Sigmoid colon (tissue), 7 donors: ENCODE data around the gene FAM13A. TPM values are rescaled to one million over a fixed set of nuclear protein-coding genes. Genes with fewer than 3 reads are reported as not detected.
"Not testable (repeated sequence)": the region's sequence is repeated elsewhere in the genome, so short reads cannot be mapped to it uniquely, and the experiment has no call there.

Source experiments
- DNase-seq: peaks from one replicate; pipeline ENCODE4 v3.0.0-alpha.2; 2019
- H3K27ac ChIP-seq, 4 donors: fragments of 200-600 bp; sonication (generic); one replicate each; pipeline ENCODE4 v1.5.1; 2016 to 2019; ENCODE audit warnings: mild to moderate bottlenecking in 1 of 4
- H3K27me3 ChIP-seq, 3 donors: fragments of 200-600 bp; sonication (generic); one replicate each; pipeline ENCODE4 v1.5.1; 2019; ENCODE audit warnings: mild to moderate bottlenecking in 1 of 3
- H3K36me3 ChIP-seq, 4 donors: fragments of 200-600 bp; sonication (generic); one replicate each; pipeline ENCODE4 v1.5.1; 2016 to 2019
- H3K4me1 ChIP-seq, 4 donors: fragments of 200-600 bp; sonication (generic); one replicate each; pipeline ENCODE4 v1.5.1; 2017 to 2019
- H3K4me3 ChIP-seq, 4 donors: fragments of 200-600 bp; sonication (generic); one replicate each; pipeline ENCODE4 v1.5.1; 2017 to 2019; ENCODE audit warnings: mild to moderate bottlenecking in 2 of 4, moderate library complexity in 1 of 4
- H3K9me3 ChIP-seq, 4 donors: fragments of 200-600 bp in 3 of 4; sonication (generic) in 3 of 4; one replicate each; pipeline versions ENCODE4 v1.5.1 to v1.6.1; 2013 to 2019
- CTCF ChIP-seq, 4 experiments: fragments of 450-650 bp in 3 of 4; fragments of 200-600 bp in 1 of 4; IDR thresholded peaks; one replicate each; pipeline ENCODE4 v1.5.1; 2016 to 2019; ENCODE audit warnings: antibody characterized with exemption in 4 of 4, mild to moderate bottlenecking in 3 of 4, moderate library complexity in 2 of 4
- EP300 ChIP-seq, 4 donors: sonication (generic); formaldehyde crosslinking; IDR thresholded peaks; one replicate each; pipeline ENCODE4 v1.6.1; 2017; ENCODE audit warnings: antibody characterized with exemption in 4 of 4
- POLR2A ChIP-seq, 2 donors: fragments of 450-650 bp; IDR thresholded peaks; one replicate each; pipeline ENCODE4 v1.6.1; 2016; ENCODE audit warnings: antibody characterized with exemption in 2 of 2, mild to moderate bottlenecking in 2 of 2, moderate library complexity in 2 of 2
- POLR2AphosphoS5 ChIP-seq, 4 donors: sonication (generic); formaldehyde crosslinking; IDR thresholded peaks; one replicate each; pipeline ENCODE4 v1.6.1; 2017; ENCODE audit warnings: antibody characterized with exemption in 4 of 4
- WGBS, 2 donors: extraction: QIAGEN DNeasy Blood & Tissue Kit; methylation state at CpG; one replicate each; pipeline ENCODE4 v1.1.7; 2013; 5-methylcytosine and 5-hydroxymethylcytosine counted together
- intact Hi-C: fragments of 100-400 bp; cut with DNase I; formaldehyde crosslinking; loops from one replicate; pipeline ENCODE4 v1.15.1; 2023
- polyA plus RNA-seq, 3 donors: library from polyadenylated mRNA; stranded (reverse); fragments of 200-250 nt; gene quantifications; one replicate each; pipeline ENCODE4 v1.2.3, GENCODE V29; 2013
- total RNA-seq, 4 donors: library from RNA; depleted of rRNA; stranded (reverse); fragments of >200 nt; gene quantifications; one replicate each; pipeline ENCODE4 v1.1.0, GENCODE V29; 2016
- donor health status: healthy with polysubstance abuse.
- donor health status: Bipolar disorder and iron deficiency.
- donor health status: healthy.

FAM13A gene
- total and polyA plus RNA-seq, 7 donors, result 9.9 to 49.7 (median 41.1) TPM

- intact Hi-C loops, result no loop called here
- no peak for DNase-seq
These were observed 123.4 kb downstream of the FAM13A start for GRCh38 chr4:88933414-88934160.

GRCh38 chr4:88928852-88929251, 128.1 kb downstream of the FAM13A start:
- no peak for DNase-seq
- Histone ChIP-seq H3K36me3 (no peaks in the 10 kb centered on the region), H3K27ac (no peak overlapping the region), H3K27me3 (no peaks in the 10 kb centered on the region), H3K4me1 (no peaks in the 10 kb centered on the region), H3K9me3 (no peaks in the 10 kb centered on the region), H3K4me3 (no peak overlapping the region)
- intact Hi-C loops, result no loop called here
- WGBS, 2 donors, result 48 to 57% methylated on average over 1 of the region's 1 CpG
- TF ChIP-seq EP300 (IDR thresholded peaks at IDR 0.05) (no peak), POLR2A (IDR thresholded peaks at IDR 0.05) (no peak), POLR2AphosphoS5 (IDR thresholded peaks at IDR 0.05) (no peak), CTCF (IDR thresholded peaks at IDR 0.05) (no peak)

More at GRCh38 chr4:88933414-88934160, 123.4 kb downstream of the FAM13A start:
- 59 to 73% methylated on average over 3 of the region's 3 CpGs for WGBS, 2 donors
- Histone ChIP-seq H3K9me3 (no peaks in the 10 kb centered on the region), H3K4me3 (no peak overlapping the region), H3K36me3 (peaks cover 0 to 9% (median 0%) of the 10 kb centered on the region in 4 donors), H3K4me1 (no peaks in the 10 kb centered on the region), H3K27ac (no peak overlapping the region), H3K27me3 (no peaks in the 10 kb centered on the region)
- TF ChIP-seq EP300 (IDR thresholded peaks at IDR 0.05) (no peak), POLR2AphosphoS5 (IDR thresholded peaks at IDR 0.05) (no peak), POLR2A (IDR thresholded peaks at IDR 0.05) (no peak), CTCF (IDR thresholded peaks at IDR 0.05) (no peak)

- no peaks in the 10 kb centered on the region for H3K4me1 ChIP-seq
- H3K27me3 ChIP-seq, result no peaks in the 10 kb centered on the region
- H3K36me3 ChIP-seq, result no peaks in the 10 kb centered on the region
- no peak overlapping the region for H3K4me3 ChIP-seq
- TF ChIP-seq POLR2AphosphoS5 (IDR thresholded peaks at IDR 0.05) (no peak), CTCF (IDR thresholded peaks at IDR 0.05) (no peak), POLR2A (IDR thresholded peaks at IDR 0.05) (no peak), EP300 (IDR thresholded peaks at IDR 0.05) (no peak)
- H3K9me3 ChIP-seq, result no peaks in the 10 kb centered on the region
- intact Hi-C loops, result no loop called here
- no peak for DNase-seq
- no peak overlapping the region for H3K27ac ChIP-seq
These were observed 129.6 kb downstream of the FAM13A start for GRCh38 chr4:88927420-88927819.

- intact Hi-C loops, result no loop called here
- Histone ChIP-seq H3K27me3 (no peaks in the 10 kb centered on the region), H3K4me1 (no peaks in the 10 kb centered on the region), H3K36me3 (no peaks in the 10 kb centered on the region), H3K9me3 (no peaks in the 10 kb centered on the region), H3K27ac (no peak overlapping the region), H3K4me3 (no peak overlapping the region)
- DNase-seq, result no peak
- TF ChIP-seq EP300 (IDR thresholded peaks at IDR 0.05) (no peak), POLR2A (IDR thresholded peaks at IDR 0.05) (no peak), POLR2AphosphoS5 (IDR thresholded peaks at IDR 0.05) (no peak), CTCF (IDR thresholded peaks at IDR 0.05) (no peak)
These were observed 137.9 kb downstream of the FAM13A start for GRCh38 chr4:88919056-88919455.

GRCh38 chr4:88913181-88913580, 143.8 kb downstream of the FAM13A start:
- H3K4me1 ChIP-seq, H3K27me3 ChIP-seq, intact Hi-C loops, H3K36me3 ChIP-seq, H3K9me3 ChIP-seq, H3K27ac ChIP-seq, DNase-seq, H3K4me3 ChIP-seq: not testable (repeated sequence)
